MCF 10A (cell line): ENCODE measurements around the gene MARCHF5. TPM values are rescaled to one million over a fixed set of nuclear protein-coding genes. Genes with fewer than 3 reads are reported as not detected.

ENCODE experiments used
- BruUV-seq: library from RNA; stranded (reverse); fragments of 400-500 nt; replicated peaks from 2 replicates; lab custom pipeline; 2021; lab: Mats Ljungman, UMichigan
- CTCF ChIA-PET: fragments of 300-600 bp; sonication (Branson Sonifier 250); formaldehyde crosslinking; extraction: SDS; loops from one replicate; lab custom pipeline; 2021; ENCODE audit warnings: antibody characterized with exemption, inconsistent platforms; lab: Yijun Ruan, JAX
- POLR2A ChIA-PET: fragments of 300-600, 350-650 bp; sonication (Branson Sonifier 250); formaldehyde crosslinking; extraction: SDS; loops from one replicate; lab custom pipeline; 2020; ENCODE audit warnings: antibody characterized with exemption, inconsistent platforms; lab: Yijun Ruan, JAX
- DNase-seq: peaks from one replicate; pipeline ENCODE4 v3.0.0-alpha.2; 2018; ENCODE audit not compliant: unreplicated experiment
- H3K27ac Mint-ChIP-seq: one replicate; pipeline ENCODE4 v1.8.0; 2022; ENCODE audit warnings: mild to moderate bottlenecking, low read depth, mixed read lengths; ENCODE audit not compliant: unreplicated experiment
- H3K27me3 Mint-ChIP-seq: one replicate; pipeline ENCODE4 v1.8.0; 2022; ENCODE audit warnings: mixed read lengths; ENCODE audit not compliant: insufficient read depth, unreplicated experiment
- H3K36me3 Mint-ChIP-seq: one replicate; pipeline ENCODE4 v1.8.0; 2022; ENCODE audit warnings: mild to moderate bottlenecking, moderate library complexity, mixed read lengths; ENCODE audit not compliant: insufficient read depth, unreplicated experiment
- H3K4me1 Mint-ChIP-seq: one replicate; pipeline ENCODE4 v1.8.0; 2022; ENCODE audit warnings: mixed read lengths; ENCODE audit not compliant: insufficient read depth, unreplicated experiment
- H3K4me3 Mint-ChIP-seq: one replicate; pipeline ENCODE4 v1.8.0; 2022; ENCODE audit warnings: mild to moderate bottlenecking, moderate library complexity, mixed read lengths; ENCODE audit not compliant: unreplicated experiment
- H3K9me3 Mint-ChIP-seq: one replicate; pipeline ENCODE4 v1.8.0; 2022; ENCODE audit warnings: mixed read lengths; ENCODE audit not compliant: unreplicated experiment
- CTCF ChIP-seq: fragments of 200-600 bp; IDR thresholded peaks from one replicate; pipeline ENCODE4 v1.8.0; 2022; ENCODE audit warnings: antibody characterized with exemption, mild to moderate bottlenecking; ENCODE audit not compliant: unreplicated experiment
- intact Hi-C: fragments of 100-400 bp; cut with micrococcal nuclease; formaldehyde crosslinking; loops from 2 replicates; pipeline ENCODE4 v1.14.1; 2022
- total RNA-seq: library from RNA; stranded (reverse); gene quantifications from 2 replicates; pipeline ENCODE4 v1.2.3, GENCODE V29; 2022

Gene MARCHF5
- total RNA-seq, 1 experiment from 2014 or later: 52.1 TPM

GRCh38 chr10:92298487-92298886 is 7.5 kb downstream of the MARCHF5 start:
- Mint-ChIP-seq H3K4me3 (no peak overlapping the region), H3K36me3 (peaks cover 23% of the 10 kb centered on the region), H3K27ac (no peak overlapping the region), H3K27me3 (no peaks in the 10 kb centered on the region), H3K4me1 (peaks cover 20% of the 10 kb centered on the region), H3K9me3 (no peaks in the 10 kb centered on the region)
- POLR2A ChIA-PET: interaction anchor here (0.6 to 0.9 kb wide), 2 partner anchors 11 to 27 kb away, joined by 3 read pairs; no protein-coding TSS in a partner anchor
- CTCF ChIA-PET: interaction anchor here (0.5 to 1.0 kb wide), 5 partner anchors 7 to 404 kb away, joined by 3 to 4 read pairs (median 3); partner anchors contain the start of genes CPEB3 and MARCHF5
- BruUV-seq: no TSS peak
- intact Hi-C loops: no loop called here
- DNase-seq: no peak
- TF ChIP-seq CTCF: no peak

- TF ChIP-seq CTCF: no peak
- intact Hi-C loops: no loop called here
- Mint-ChIP-seq H3K4me1 (peaks cover 15% of the 10 kb centered on the region), H3K36me3 (peaks cover 17% of the 10 kb centered on the region), H3K4me3 (no peak overlapping the region), H3K27ac (no peak overlapping the region), H3K9me3 (no peaks in the 10 kb centered on the region), H3K27me3 (no peaks in the 10 kb centered on the region)
- no peak for DNase-seq
- BruUV-seq: no TSS peak
- ChIA-PET CTCF (interaction anchor here (0.7 to 4.4 kb wide), 3 partner anchors 12 to 202 kb away, joined by 4 to 21 read pairs (median 5); partner anchors contain the start of genes CPEB3 and MARCHF5), POLR2A (interaction anchor here (0.6 to 1.5 kb wide), 3 partner anchors 11 to 253 kb away, joined by 3 to 10 read pairs (median 4); no protein-coding TSS in a partner anchor)
Observed at GRCh38 chr10:92303096-92303495, 12.1 kb downstream of the MARCHF5 start.

GRCh38 chr10:92304061-92304460 is 13.1 kb downstream of the MARCHF5 start:
- intact Hi-C loops: no loop called here
- ChIA-PET POLR2A (interaction anchor here (0.6 to 1.8 kb wide), 4 partner anchors 12 to 1192 kb away, joined by 3 to 7 read pairs (median 3); partner anchors contain the start of gene MARCHF5), CTCF (interaction anchor here (0.6 to 1.0 kb wide), 4 partner anchors 8 to 112 kb away, joined by 3 read pairs; no protein-coding TSS in a partner anchor)
- H3K36me3 Mint-ChIP-seq: peaks cover 17% of the 10 kb centered on the region
- no peak overlapping the region for H3K4me3 Mint-ChIP-seq
- no TSS peak for BruUV-seq
- H3K27me3 Mint-ChIP-seq: no peaks in the 10 kb centered on the region
- TF ChIP-seq CTCF: no peak
- no peak for DNase-seq
- H3K9me3 Mint-ChIP-seq: no peaks in the 10 kb centered on the region
- H3K27ac Mint-ChIP-seq: no peak overlapping the region
- H3K4me1 Mint-ChIP-seq: peaks cover 15% of the 10 kb centered on the region

- H3K9me3 Mint-ChIP-seq: no peaks in the 10 kb centered on the region
- H3K27ac Mint-ChIP-seq: no peak overlapping the region
- no peak for TF ChIP-seq CTCF
- peaks cover 9% of the 10 kb centered on the region for H3K36me3 Mint-ChIP-seq
- peaks cover 15% of the 10 kb centered on the region for H3K4me1 Mint-ChIP-seq
- DNase-seq: no peak
- ChIA-PET CTCF (interaction anchor here (0.8 kb wide), 1 partner anchor 111 kb away, joined by 3 read pairs; no protein-coding TSS in a partner anchor), POLR2A (interaction anchor here (1.1 to 1.8 kb wide), 3 partner anchors 9 to 15 kb away, joined by 3 to 7 read pairs (median 3); partner anchors contain the start of gene MARCHF5)
- H3K4me3 Mint-ChIP-seq: no peak overlapping the region
- intact Hi-C loops: no loop called here
- no peaks in the 10 kb centered on the region for H3K27me3 Mint-ChIP-seq
- no TSS peak for BruUV-seq
Observed at GRCh38 chr10:92305133-92306072, 14.4 kb downstream of the MARCHF5 start.
